CD14-positive monocyte (primary cell): ENCODE measurements around the gene IGF2BP1. TPM values are rescaled to one million over a fixed set of nuclear protein-coding genes. Genes with fewer than 3 reads are reported as not detected.

Source experiments
- DNase-seq, 3 donors: peaks; one replicate each; pipeline ENCODE4 v3.0.0-alpha.2; 2011 to 2022
- H2AFZ ChIP-seq: 2 replicates; pipeline ENCODE4 v1.6.0; 2012; ENCODE audit warnings: mild to moderate bottlenecking, low read depth, low read length, inconsistent platforms; ENCODE audit not compliant: insufficient read depth, poor library complexity, severe bottlenecking
- H3K27ac ChIP-seq, 2 donors: 1 replicate in 1 of 2; 2 replicates in 1 of 2; pipeline ENCODE4 v1.5.1; 2012 to 2013; ENCODE audit warnings: low read length in 2 of 2, control low read depth in 1 of 2, inconsistent platforms in 1 of 2, low read depth in 1 of 2, mild to moderate bottlenecking in 1 of 2
- H3K27me3 ChIP-seq, 2 donors: one replicate each; pipeline versions ENCODE4 v1.6.0 to v1.6.1; 2011 to 2013; ENCODE audit warnings: low read length in 2 of 2; ENCODE audit not compliant: control insufficient read depth in 2 of 2, insufficient read depth in 2 of 2
- H3K36me3 ChIP-seq, 2 donors: replicated peaks in 1 of 2; 1 replicate in 1 of 2; 2 replicates in 1 of 2; pipeline versions ENCODE4 v1.5.1 to v1.6.1; 2012 to 2013; ENCODE audit warnings: low read length in 2 of 2, control low read depth in 1 of 2, inconsistent platforms in 1 of 2, mild to moderate bottlenecking in 1 of 2; ENCODE audit not compliant: insufficient read depth in 2 of 2, control insufficient read depth in 1 of 2
- H3K4me1 ChIP-seq, 2 donors: 1 replicate in 1 of 2; 2 replicates in 1 of 2; pipeline versions ENCODE4 v1.5.1 to v1.6.1; 2012 to 2013; ENCODE audit warnings: low read length in 2 of 2, control low read depth in 1 of 2, inconsistent platforms in 1 of 2, mild to moderate bottlenecking in 1 of 2, moderate library complexity in 1 of 2; ENCODE audit not compliant: insufficient read depth in 2 of 2, control insufficient read depth in 1 of 2
- H3K4me2 ChIP-seq: replicated peaks from 2 replicates; pipeline ENCODE3; 2012; ENCODE audit warnings: low read length, moderate library complexity, mild to moderate bottlenecking; ENCODE audit not compliant: poor library complexity, severe bottlenecking; ENCODE audit errors: extremely low read depth
- H3K4me3 ChIP-seq, 3 experiments: fragments of 200-600 bp in 1 of 3; sonication (generic) in 1 of 3; replicated peaks in 1 of 3; 1 replicate in 2 of 3; 2 replicates in 1 of 3; pipeline ENCODE4 v1.5.1; 2011 to 2013; ENCODE audit warnings: low read length in 3 of 3, mild to moderate bottlenecking in 3 of 3, control low read depth in 2 of 3, low read depth in 2 of 3, inconsistent platforms in 1 of 3, moderate library complexity in 1 of 3
- H3K79me2 ChIP-seq: 2 replicates; pipeline ENCODE4 v1.6.0; 2012; ENCODE audit warnings: mild to moderate bottlenecking, control low read depth, inconsistent platforms, low read length, moderate library complexity; ENCODE audit not compliant: insufficient read depth
- H3K9ac ChIP-seq: 2 replicates; pipeline ENCODE4 v1.6.0; 2017; ENCODE audit warnings: low read length, mild to moderate bottlenecking; ENCODE audit not compliant: insufficient read depth, poor library complexity, severe bottlenecking
- H3K9me3 ChIP-seq, 2 donors: replicated peaks in 1 of 2; 1 replicate in 1 of 2; 2 replicates in 1 of 2; pipeline versions ENCODE4 v1.5.1 to v1.6.1; 2012 to 2013; ENCODE audit warnings: low read length in 2 of 2, control low read depth in 1 of 2; ENCODE audit not compliant: control insufficient read depth in 1 of 2, insufficient read depth in 1 of 2
- H4K20me1 ChIP-seq: 2 replicates; pipeline ENCODE4 v1.6.0; 2012; ENCODE audit warnings: mild to moderate bottlenecking, low read length, control low read depth, moderate library complexity; ENCODE audit not compliant: insufficient read depth
- H3K27ac Mint-ChIP-seq, 7 donors: one replicate each; pipeline ENCODE4 v1.8.0; 2020; ENCODE audit warnings: mild to moderate bottlenecking in 7 of 7, mixed read lengths in 7 of 7, moderate library complexity in 6 of 7, inconsistent platforms in 2 of 7
- H3K27me3 Mint-ChIP-seq, 3 donors: one replicate each; pipeline ENCODE4 v1.8.0; 2021 to 2022; ENCODE audit warnings: low read depth in 3 of 3, mild to moderate bottlenecking in 3 of 3, mixed read lengths in 3 of 3, moderate library complexity in 3 of 3, inconsistent platforms in 1 of 3
- H3K36me3 Mint-ChIP-seq, 2 donors: one replicate each; pipeline ENCODE4 v1.8.0; 2020; ENCODE audit warnings: mixed read lengths in 2 of 2, inconsistent platforms in 1 of 2, mild to moderate bottlenecking in 1 of 2
- H3K4me1 Mint-ChIP-seq: one replicate; pipeline ENCODE4 v1.8.0; 2020; ENCODE audit warnings: mild to moderate bottlenecking, mixed read lengths
- H3K4me3 Mint-ChIP-seq, 2 donors: one replicate each; pipeline ENCODE4 v1.8.0; 2020; ENCODE audit warnings: mild to moderate bottlenecking in 2 of 2, mixed read lengths in 2 of 2, moderate library complexity in 1 of 2
- H3K9me3 Mint-ChIP-seq, 7 donors: one replicate each; pipeline ENCODE4 v1.8.0; 2020 to 2022; ENCODE audit warnings: mixed read lengths in 7 of 7, mild to moderate bottlenecking in 6 of 7, moderate library complexity in 6 of 7, inconsistent platforms in 2 of 7
- CTCF ChIP-seq: fragments of 200-600 bp; IDR thresholded peaks from one replicate; pipeline ENCODE4 v1.8.0; 2022; ENCODE audit warnings: antibody characterized with exemption, mild to moderate bottlenecking
- WGBS: methylation state at CpG from one replicate; pipeline ENCODE4 v1.1.5; 2013; ENCODE audit warnings: missing lambda C conversion rate; ENCODE audit not compliant: insufficient coverage; 5-methylcytosine and 5-hydroxymethylcytosine counted together
- intact Hi-C, 2 donors: fragments of 100-400 bp; cut with micrococcal nuclease; formaldehyde crosslinking; loops; one replicate each; pipeline versions ENCODE4 v1.15.0 to v1.15.1; 2023
- polyA plus RNA-seq, 3 donors: library from polyadenylated mRNA; depleted of rRNA in 1 of 3; unstranded in 2 of 3; stranded (reverse) in 1 of 3; fragments of 300-500 nt in 2 of 3; fragments of >200 nt in 1 of 3; fragmentation: Illumina TruSeq in 2 of 3; gene quantifications; 1 replicate in 2 of 3; 2 replicates in 1 of 3; pipeline ENCODE4 v1.2.3, GENCODE V29; 2012 to 2021

The IGF2BP1 gene
- polyA plus RNA-seq, 3 donors: not detected

- no peak overlapping the region for H3K27ac ChIP-seq
- H3K36me3 ChIP-seq: no peaks in the 10 kb centered on the region
- no peaks in the 10 kb centered on the region for H3K36me3 Mint-ChIP-seq
- no peak overlapping the region for H3K4me3 Mint-ChIP-seq
- H3K4me3 ChIP-seq: no peak overlapping the region
- H3K4me1 Mint-ChIP-seq: no peaks in the 10 kb centered on the region
- no peaks in the 10 kb centered on the region for H3K79me2 ChIP-seq
- intact Hi-C loops: loop anchor here in 1 of 2 donors (10.0 kb wide), 1 partner anchor 357 kb away; no protein-coding TSS in a partner anchor
- no peak overlapping the region for H3K27ac Mint-ChIP-seq
- TF ChIP-seq CTCF: peak; percentile 82
- H3K9ac ChIP-seq: no peak overlapping the region
- peaks cover 0 to 3% (median 2%) of the 10 kb centered on the region in 7 donors for H3K9me3 Mint-ChIP-seq
- no peak overlapping the region for H3K4me2 ChIP-seq
- WGBS: 50% methylated on average over 8 of the region's 11 CpGs
- peak; percentile 21 to 42 (median 29) for DNase-seq
- no peaks in the 10 kb centered on the region for H3K4me1 ChIP-seq
- no peak overlapping the region for H2AFZ ChIP-seq
- H3K27me3 ChIP-seq: no peaks in the 10 kb centered on the region
- H4K20me1 ChIP-seq: no peaks in the 10 kb centered on the region
- H3K27me3 Mint-ChIP-seq: peaks cover 10 to 23% (median 12%) of the 10 kb centered on the region in 3 donors
- H3K9me3 ChIP-seq: peaks cover 0 to 5% of the 10 kb centered on the region in 2 donors
Observed at GRCh38 chr17:49031965-49032928, 35.1 kb downstream of the IGF2BP1 start.

- Histone ChIP-seq H3K9me3 (peaks cover 0 to 5% of the 10 kb centered on the region in 2 donors), H3K36me3 (no peaks in the 10 kb centered on the region), H3K27ac (no peak overlapping the region), H3K9ac (no peak overlapping the region), H2AFZ (no peak overlapping the region), H3K4me1 (no peaks in the 10 kb centered on the region), H3K79me2 (no peaks in the 10 kb centered on the region), H3K27me3 (no peaks in the 10 kb centered on the region), H4K20me1 (no peaks in the 10 kb centered on the region), H3K4me3 (no peak overlapping the region), H3K4me2 (no peak overlapping the region)
- Mint-ChIP-seq H3K27me3 (peaks cover 5 to 21% (median 5%) of the 10 kb centered on the region in 3 donors), H3K27ac (no peak overlapping the region), H3K4me3 (no peak overlapping the region), H3K9me3 (peaks cover 0 to 3% (median 2%) of the 10 kb centered on the region in 7 donors), H3K36me3 (no peaks in the 10 kb centered on the region), H3K4me1 (no peaks in the 10 kb centered on the region)
- WGBS: 96% methylated on average over 29 of the region's 42 CpGs
- DNase-seq: no peak
- intact Hi-C loops: loop anchor here in 1 of 2 donors (10.0 kb wide), 1 partner anchor 361 kb away; no protein-coding TSS in a partner anchor
- peak; percentile 58 for TF ChIP-seq CTCF
Observed at GRCh38 chr17:49035470-49036269, 38.5 kb downstream of the IGF2BP1 start.
